Fibroblast of pulmonary artery (primary cell): Measurements from ENCODE around the gene RNF215.
A peak's percentile ranks its signal among the peaks of the same experiment; 100 is the strongest.

Source experiments
- DNase-seq: peaks from one replicate; pipeline ENCODE4 v3.0.0-alpha.2; 2010; ENCODE audit warnings: low read depth
- H3K4me3 ChIP-seq: replicated peaks from 2 replicates; pipeline ENCODE4 v1.5.1; 2011; ENCODE audit warnings: low read depth, mild to moderate bottlenecking, control low read depth, low read length, moderate library complexity
- CTCF ChIP-seq: IDR thresholded peaks from 2 replicates; pipeline ENCODE4 v1.5.1; 2011; ENCODE audit warnings: mild to moderate bottlenecking, control low read depth, low read length, inconsistent platforms; ENCODE audit errors: missing control alignments

The RNF215 gene

GRCh38 chr22:30420347-30421125 is 33.3 kb upstream of the RNF215 start:
- DNase-seq: peak; percentile 92
- H3K4me3 ChIP-seq: peak overlapping the region; percentile 0
- no peak for TF ChIP-seq CTCF

- no peak for DNase-seq
- TF ChIP-seq CTCF: no peak
- no peak overlapping the region for H3K4me3 ChIP-seq
Observed at GRCh38 chr22:30416837-30417236, 29.6 kb upstream of the RNF215 start.

- H3K4me3 ChIP-seq: no peak overlapping the region
- TF ChIP-seq CTCF: no peak
- DNase-seq: no peak
Observed at GRCh38 chr22:30416403-30416802, 29.2 kb upstream of the RNF215 start.

- TF ChIP-seq CTCF: no peak
- peak; percentile 41 for DNase-seq
- no peak overlapping the region for H3K4me3 ChIP-seq
Observed at GRCh38 chr22:30414525-30415047, 27.4 kb upstream of the RNF215 start.

GRCh38 chr22:30413745-30414524 is 26.7 kb upstream of the RNF215 start:
- TF ChIP-seq CTCF: no peak
- no peak for DNase-seq

GRCh38 chr22:30413001-30413400 is 25.8 kb upstream of the RNF215 start:
- TF ChIP-seq CTCF: no peak
- no peak overlapping the region for H3K4me3 ChIP-seq
- DNase-seq: no peak

More at GRCh38 chr22:30413745-30414524, 26.7 kb upstream of the RNF215 start:
- no peak overlapping the region for H3K4me3 ChIP-seq
